ENCODE measurements around the gene KDM4B. TPM values are rescaled to one million over a fixed set of nuclear protein-coding genes. Genes with fewer than 3 reads are reported as not detected.

The KDM4B gene
- total and polyA plus RNA-seq, 2 of the 8 experiments (the other 6 are each of a cell fraction or from before 2014, with no cell fraction given): 12.0 to 31.9 TPM

GRCh38 chr19:4984106-4984380 lies 15.1 kb downstream of the KDM4B start (continued):
- TF ChIP-seq ATF2 (IDR thresholded peaks at IDR 0.05; ENCODE audit: low read length): no peak
- TF ChIP-seq CEBPB (IDR thresholded peaks at IDR 0.05; ENCODE audit: low read depth, low read length): no peak
- no peak for TF ChIP-seq SP1 (IDR thresholded peaks at IDR 0.05; ENCODE audit: low read depth, low read length)
- no peak for TF ChIP-seq TAF7 (optimal IDR thresholded peaks at IDR 0.05; ENCODE audit: borderline replicate concordance, low read depth, low read length)
